ENCODE data around the gene EYS. TPM values are rescaled to one million over a fixed set of nuclear protein-coding genes. Genes with fewer than 3 reads are reported as not detected.

The EYS gene
- polyA plus RNA-seq, 1 experiment: not detected

DNA sequence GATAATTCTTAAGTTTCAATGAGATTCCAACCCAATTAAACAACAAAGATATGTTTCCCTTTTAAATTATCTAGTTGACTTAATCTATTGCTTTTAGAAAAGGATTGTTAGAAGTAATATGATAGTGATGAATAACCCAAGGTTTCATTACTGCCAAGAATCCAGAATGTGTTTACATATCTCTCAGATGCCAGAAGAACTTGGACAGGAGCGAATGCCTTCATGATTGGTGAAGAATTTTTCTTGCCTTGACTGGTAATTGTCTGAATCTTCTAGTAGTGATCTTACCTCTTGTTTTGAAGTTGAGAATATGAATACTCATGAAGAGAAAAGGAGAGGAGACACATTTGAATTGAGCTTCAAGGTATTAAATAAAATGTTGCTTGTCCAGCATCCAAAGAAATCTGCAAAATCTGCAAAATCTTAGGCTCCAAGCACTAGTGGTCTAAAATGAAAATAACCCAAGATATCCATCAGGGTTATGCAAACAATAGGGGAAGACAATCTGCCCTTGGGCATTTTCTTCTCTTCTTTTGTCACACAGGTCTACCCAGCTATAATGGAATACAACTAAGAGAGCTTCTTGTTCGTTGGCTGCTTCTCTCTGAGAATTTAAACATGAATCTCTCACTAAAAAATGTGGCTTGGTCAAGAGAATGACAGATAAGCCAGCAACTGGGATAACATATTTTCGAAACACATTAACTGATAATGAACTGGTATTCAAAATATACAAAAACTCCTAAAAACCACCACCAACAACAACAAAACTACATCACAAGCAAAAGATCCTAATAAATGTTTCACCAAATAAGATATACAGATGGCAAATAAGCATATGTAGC is 928.9 kb downstream of the EYS start:
- DNase-seq (ENCODE audit: low read depth): no peak
- H3K36me3 ChIP-seq (ENCODE audit: control insufficient read depth, insufficient read depth, low read length): no peaks in the 10 kb centered on the region
- TF ChIP-seq, protein P1, sequence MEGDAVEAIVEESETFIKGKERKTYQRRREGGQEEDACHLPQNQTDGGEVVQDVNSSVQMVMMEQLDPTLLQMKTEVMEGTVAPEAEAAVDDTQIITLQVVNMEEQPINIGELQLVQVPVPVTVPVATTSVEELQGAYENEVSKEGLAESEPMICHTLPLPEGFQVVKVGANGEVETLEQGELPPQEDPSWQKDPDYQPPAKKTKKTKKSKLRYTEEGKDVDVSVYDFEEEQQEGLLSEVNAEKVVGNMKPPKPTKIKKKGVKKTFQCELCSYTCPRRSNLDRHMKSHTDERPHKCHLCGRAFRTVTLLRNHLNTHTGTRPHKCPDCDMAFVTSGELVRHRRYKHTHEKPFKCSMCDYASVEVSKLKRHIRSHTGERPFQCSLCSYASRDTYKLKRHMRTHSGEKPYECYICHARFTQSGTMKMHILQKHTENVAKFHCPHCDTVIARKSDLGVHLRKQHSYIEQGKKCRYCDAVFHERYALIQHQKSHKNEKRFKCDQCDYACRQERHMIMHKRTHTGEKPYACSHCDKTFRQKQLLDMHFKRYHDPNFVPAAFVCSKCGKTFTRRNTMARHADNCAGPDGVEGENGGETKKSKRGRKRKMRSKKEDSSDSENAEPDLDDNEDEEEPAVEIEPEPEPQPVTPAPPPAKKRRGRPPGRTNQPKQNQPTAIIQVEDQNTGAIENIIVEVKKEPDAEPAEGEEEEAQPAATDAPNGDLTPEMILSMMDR (IDR thresholded peaks at IDR 0.05; ENCODE audit: insufficient read depth, low read depth, low read length): no peak
- ChIA-PET CTCF (no interaction called here), POLR2A (no interaction called here)
- H3K4me3 ChIP-seq (ENCODE audit: low read depth, low read length): no peak overlapping the region
- no peaks in the 10 kb centered on the region for H3K27me3 ChIP-seq (ENCODE audit: control insufficient read depth, insufficient read depth, low read length)

DNA sequence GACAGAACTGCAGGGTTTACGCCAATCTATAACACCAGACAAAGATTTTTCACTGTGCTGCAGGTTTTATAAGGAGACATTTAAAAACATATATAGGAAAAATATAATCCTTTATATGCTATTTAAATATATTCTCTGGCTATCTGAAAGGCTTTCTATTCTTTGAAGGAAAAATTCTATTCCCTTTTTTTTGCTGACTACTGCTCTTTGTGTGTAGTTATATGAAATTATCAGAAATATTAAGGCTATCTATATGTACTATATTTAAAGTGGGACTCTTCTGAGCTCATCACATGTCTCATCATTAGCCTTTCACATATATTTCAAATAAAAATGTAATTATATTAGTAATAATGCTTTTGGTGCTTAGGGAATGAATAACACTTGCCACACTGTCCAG is 930.7 kb downstream of the EYS start:
- Histone ChIP-seq H3K36me3 (ENCODE audit: control insufficient read depth, insufficient read depth, low read length) (no peaks in the 10 kb centered on the region), H3K4me3 (ENCODE audit: low read depth, low read length) (no peak overlapping the region), H3K27me3 (ENCODE audit: control insufficient read depth, insufficient read depth, low read length) (no peaks in the 10 kb centered on the region)
- POLR2A ChIA-PET: no interaction called here
- CTCF ChIA-PET: no interaction called here
- DNase-seq (ENCODE audit: low read depth): no peak
- TF ChIP-seq, protein P1 (IDR thresholded peaks at IDR 0.05; ENCODE audit: insufficient read depth, low read depth, low read length): no peak

DNA sequence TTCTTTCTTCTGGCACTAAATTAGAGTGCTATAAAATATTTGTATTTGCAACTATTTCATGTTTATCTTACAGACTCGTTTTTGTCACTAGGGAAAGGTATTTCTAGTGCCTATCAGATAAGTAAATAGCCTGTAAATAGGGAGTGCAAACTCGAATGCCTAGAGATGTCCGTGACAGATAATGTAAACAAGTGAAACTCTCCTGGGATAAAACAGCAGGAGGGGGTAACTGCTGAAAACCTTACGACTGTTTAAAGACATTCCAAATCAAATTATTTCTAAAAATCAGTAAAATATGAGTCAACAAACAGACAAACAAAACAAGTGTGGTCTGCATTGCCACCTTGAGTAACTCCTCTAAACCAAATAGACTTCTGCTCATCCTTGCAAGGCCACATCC is 932.1 kb downstream of the EYS start:
- ChIA-PET CTCF (no interaction called here), POLR2A (no interaction called here)
- H3K27me3 ChIP-seq (ENCODE audit: control insufficient read depth, insufficient read depth, low read length): no peaks in the 10 kb centered on the region
- DNase-seq (ENCODE audit: low read depth): no peak
- no peaks in the 10 kb centered on the region for H3K36me3 ChIP-seq (ENCODE audit: control insufficient read depth, insufficient read depth, low read length)
- TF ChIP-seq, protein P1 (IDR thresholded peaks at IDR 0.05; ENCODE audit: insufficient read depth, low read depth, low read length): no peak
- no peak overlapping the region for H3K4me3 ChIP-seq (ENCODE audit: low read depth, low read length)

DNA sequence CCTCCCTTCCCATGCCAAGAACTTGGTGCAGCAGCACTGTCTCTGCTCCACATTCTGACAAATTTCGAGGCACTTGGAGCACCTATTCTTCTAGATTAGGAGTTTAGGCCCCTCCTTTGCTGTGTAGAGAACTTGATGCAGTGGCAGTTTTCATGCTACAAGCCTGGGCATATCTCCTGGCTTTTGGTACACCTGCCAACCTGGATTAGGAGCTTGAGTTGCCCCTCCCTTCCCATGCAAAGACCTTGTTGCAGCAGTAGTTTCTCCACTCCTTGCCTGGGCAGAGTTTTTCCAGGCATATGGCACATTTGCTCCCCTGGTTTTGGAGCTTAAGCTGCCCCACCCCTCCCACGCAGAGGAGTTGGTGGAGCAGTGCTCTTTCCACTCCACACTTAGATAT is 956.1 kb downstream of the EYS start:
- DNase-seq (ENCODE audit: low read depth): no peak

DNA sequence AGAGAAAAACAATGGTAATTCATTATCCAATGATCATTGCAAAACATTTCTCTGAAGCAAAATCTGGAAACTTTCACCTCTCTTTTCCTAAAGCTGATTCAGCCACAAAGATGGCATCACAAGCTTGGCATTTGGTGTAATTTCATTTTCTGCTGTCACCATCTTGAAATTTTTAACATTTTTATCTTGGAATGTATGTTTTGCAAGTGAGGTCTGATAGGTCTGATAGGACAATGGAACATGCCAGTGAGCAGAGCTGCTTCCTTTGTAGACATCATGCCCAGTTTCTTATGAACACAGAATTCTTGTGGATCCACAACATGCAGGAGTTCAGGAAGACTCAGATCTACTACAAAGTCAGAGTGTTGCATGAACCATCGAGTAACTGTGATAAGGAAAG is 969.6 kb downstream of the EYS start:
- POLR2A ChIA-PET: no interaction called here
- no peak overlapping the region for H3K4me3 ChIP-seq (ENCODE audit: low read depth, low read length)
- CTCF ChIA-PET: no interaction called here
- TF ChIP-seq, protein P1 (IDR thresholded peaks at IDR 0.05; ENCODE audit: insufficient read depth, low read depth, low read length): no peak
- H3K27me3 ChIP-seq (ENCODE audit: control insufficient read depth, insufficient read depth, low read length): no peaks in the 10 kb centered on the region
- no peak for DNase-seq (ENCODE audit: low read depth)
- H3K36me3 ChIP-seq (ENCODE audit: control insufficient read depth, insufficient read depth, low read length): no peaks in the 10 kb centered on the region

More for the DNA sequence above, 956.1 kb downstream of the EYS start:
- no peaks in the 10 kb centered on the region for H3K27me3 ChIP-seq (ENCODE audit: control insufficient read depth, insufficient read depth, low read length)
- H3K36me3 ChIP-seq (ENCODE audit: control insufficient read depth, insufficient read depth, low read length): no peaks in the 10 kb centered on the region
- TF ChIP-seq, protein P1 (IDR thresholded peaks at IDR 0.05; ENCODE audit: insufficient read depth, low read depth, low read length): no peak
- ChIA-PET POLR2A (no interaction called here), CTCF (no interaction called here)
- no peak overlapping the region for H3K4me3 ChIP-seq (ENCODE audit: low read depth, low read length)
